Esophagus squamous epithelium (tissue), 4 donors: ENCODE data around the gene LIMA1.

Experiments used
- POLR2A ChIP-seq, 4 donors: fragments of 450-650 bp; IDR thresholded peaks; one replicate each; pipeline ENCODE4 v1.6.1; 2017; ENCODE audit warnings: antibody characterized with exemption in 4 of 4, mild to moderate bottlenecking in 4 of 4, moderate library complexity in 3 of 4
- TF ChIP-seq, protein P1 (sequence below), 6 experiments: fragments of 450-650 bp in 4 of 6; fragments of 200-600 bp in 2 of 6; sonication (generic) in 2 of 6; IDR thresholded peaks; one replicate each; pipeline ENCODE4 v1.5.1; 2016 to 2019; ENCODE audit warnings: antibody characterized with exemption in 6 of 6, mild to moderate bottlenecking in 4 of 6, moderate library complexity in 4 of 6

DNA sequence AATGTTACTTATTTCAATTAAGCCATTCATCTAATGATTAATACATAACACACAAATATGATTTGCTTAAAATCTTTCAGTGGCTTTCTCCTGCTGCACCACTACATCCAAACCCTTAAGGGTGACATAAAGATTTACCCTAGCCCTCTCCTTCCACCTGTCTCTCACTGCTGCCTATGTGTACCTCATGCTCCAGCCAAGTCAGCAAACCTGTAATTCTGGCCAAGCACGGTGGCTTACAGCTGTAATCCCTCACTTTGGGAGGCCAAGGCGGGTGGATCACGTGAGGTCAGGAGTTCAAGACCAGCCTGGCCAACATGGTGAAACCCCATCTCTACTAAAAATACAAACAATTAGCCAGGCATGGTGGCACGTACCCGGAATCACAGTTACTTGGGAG, 84.5 kb downstream of the LIMA1 start:
- TF ChIP-seq, protein P1, sequence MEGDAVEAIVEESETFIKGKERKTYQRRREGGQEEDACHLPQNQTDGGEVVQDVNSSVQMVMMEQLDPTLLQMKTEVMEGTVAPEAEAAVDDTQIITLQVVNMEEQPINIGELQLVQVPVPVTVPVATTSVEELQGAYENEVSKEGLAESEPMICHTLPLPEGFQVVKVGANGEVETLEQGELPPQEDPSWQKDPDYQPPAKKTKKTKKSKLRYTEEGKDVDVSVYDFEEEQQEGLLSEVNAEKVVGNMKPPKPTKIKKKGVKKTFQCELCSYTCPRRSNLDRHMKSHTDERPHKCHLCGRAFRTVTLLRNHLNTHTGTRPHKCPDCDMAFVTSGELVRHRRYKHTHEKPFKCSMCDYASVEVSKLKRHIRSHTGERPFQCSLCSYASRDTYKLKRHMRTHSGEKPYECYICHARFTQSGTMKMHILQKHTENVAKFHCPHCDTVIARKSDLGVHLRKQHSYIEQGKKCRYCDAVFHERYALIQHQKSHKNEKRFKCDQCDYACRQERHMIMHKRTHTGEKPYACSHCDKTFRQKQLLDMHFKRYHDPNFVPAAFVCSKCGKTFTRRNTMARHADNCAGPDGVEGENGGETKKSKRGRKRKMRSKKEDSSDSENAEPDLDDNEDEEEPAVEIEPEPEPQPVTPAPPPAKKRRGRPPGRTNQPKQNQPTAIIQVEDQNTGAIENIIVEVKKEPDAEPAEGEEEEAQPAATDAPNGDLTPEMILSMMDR (IDR thresholded peaks at IDR 0.05), result no peak
- no peak for TF ChIP-seq POLR2A (IDR thresholded peaks at IDR 0.05)
